ENCODE data around the gene ST7L. TPM values are rescaled to one million over a fixed set of nuclear protein-coding genes. Genes with fewer than 3 reads are reported as not detected.

The ST7L gene
- total RNA-seq, 1 experiment from 2014 or later = 18.0 TPM

GRCh38 chr1:112589766-112590165, 29.2 kb downstream of the ST7L start:
- no peak for DNase-seq (ENCODE audit: low spot score)
- CTCF ChIA-PET = interaction anchor here (1.8 kb wide), 1 partner anchor 85 kb away, joined by 3 read pairs; the partner anchor contains the start of gene MOV10
- Mint-ChIP-seq H3K4me1 (no peaks in the 10 kb centered on the region), H3K27ac (no peak overlapping the region), H3K36me3 (peaks cover 28% of the 10 kb centered on the region), H3K4me3 (no peak overlapping the region), H3K9me3 (peaks cover 18% of the 10 kb centered on the region), H3K27me3 (ENCODE audit: low read depth) (no peaks in the 10 kb centered on the region)
- no peak for ATAC-seq
- no peak for TF ChIP-seq RORB (CRISPR knock-in tag; IDR thresholded peaks at IDR 0.05)
- TF ChIP-seq CREM (CRISPR knock-in tag; IDR thresholded peaks at IDR 0.05) = no peak
- no peak for TF ChIP-seq MAX (CRISPR knock-in tag; IDR thresholded peaks at IDR 0.05)
- no peak for TF ChIP-seq ATF6 (CRISPR knock-in tag; IDR thresholded peaks at IDR 0.05)
- no peak for TF ChIP-seq MXD4 (CRISPR knock-in tag; IDR thresholded peaks at IDR 0.05; ENCODE audit: borderline replicate concordance)
- no peak for TF ChIP-seq IRF2 (CRISPR knock-in tag; IDR thresholded peaks at IDR 0.05; ENCODE audit: borderline replicate concordance, low read depth)
- no peak for TF ChIP-seq CBFB (CRISPR knock-in tag; IDR thresholded peaks at IDR 0.05; ENCODE audit: low read depth)
- no peak for TF ChIP-seq TEAD1 (CRISPR knock-in tag; IDR thresholded peaks at IDR 0.05)
- no peak for TF ChIP-seq USF2 (CRISPR knock-in tag; IDR thresholded peaks at IDR 0.05)
- no peak for TF ChIP-seq CDX4 (CRISPR knock-in tag; IDR thresholded peaks at IDR 0.05; ENCODE audit: borderline replicate concordance)
- no peak for TF ChIP-seq ZNF396 (CRISPR knock-in tag; IDR thresholded peaks at IDR 0.05; ENCODE audit: borderline replicate concordance)
- POLR2A ChIA-PET = no interaction called here

GRCh38 chr1:112583366-112583765, 35.6 kb downstream of the ST7L start:
- DNase-seq (ENCODE audit: low spot score) = no peak
- no peaks in the 10 kb centered on the region for H3K27me3 Mint-ChIP-seq (ENCODE audit: low read depth)
- H3K4me1 Mint-ChIP-seq = no peaks in the 10 kb centered on the region
- no peak for ATAC-seq
- H3K27ac Mint-ChIP-seq = no peak overlapping the region
- no peak overlapping the region for H3K4me3 Mint-ChIP-seq
- H3K9me3 Mint-ChIP-seq = peaks cover 4% of the 10 kb centered on the region
- POLR2A ChIA-PET = no interaction called here
- CTCF ChIA-PET = no interaction called here
- TF ChIP-seq ZNF219 (CRISPR knock-in tag; IDR thresholded peaks at IDR 0.05; ENCODE audit: borderline replicate concordance) (no peak), ZNF416 (CRISPR knock-in tag; IDR thresholded peaks at IDR 0.05) (no peak), ZNF423 (CRISPR knock-in tag; IDR thresholded peaks at IDR 0.05) (no peak), CBFB (CRISPR knock-in tag; IDR thresholded peaks at IDR 0.05; ENCODE audit: low read depth) (no peak), ELF4 (CRISPR knock-in tag; IDR thresholded peaks at IDR 0.05; ENCODE audit: low read depth) (no peak), MYBL2 (CRISPR knock-in tag; IDR thresholded peaks at IDR 0.05) (no peak), MXD4 (CRISPR knock-in tag; IDR thresholded peaks at IDR 0.05; ENCODE audit: borderline replicate concordance) (no peak)
- peaks cover 12% of the 10 kb centered on the region for H3K36me3 Mint-ChIP-seq

GRCh38 chr1:112581586-112582192, 37.3 kb downstream of the ST7L start:
- ATAC-seq (no peak), DNase-seq (ENCODE audit: low spot score) (no peak)
- Mint-ChIP-seq H3K27ac (no peak overlapping the region), H3K9me3 (no peaks in the 10 kb centered on the region), H3K4me1 (no peaks in the 10 kb centered on the region), H3K4me3 (no peak overlapping the region), H3K27me3 (ENCODE audit: low read depth) (no peaks in the 10 kb centered on the region), H3K36me3 (peaks cover 17% of the 10 kb centered on the region)
- ChIA-PET POLR2A (no interaction called here), CTCF (no interaction called here)
- TF ChIP-seq FOXK1 (CRISPR knock-in tag; IDR thresholded peaks at IDR 0.05) (no peak), GTF2I (CRISPR knock-in tag; conservative IDR thresholded peaks at IDR 0.05) (no peak), NFE2L1 (CRISPR knock-in tag; IDR thresholded peaks at IDR 0.05) (no peak), ZNF121 (CRISPR knock-in tag; IDR thresholded peaks at IDR 0.05) (no peak), MYBL2 (CRISPR knock-in tag; IDR thresholded peaks at IDR 0.05) (no peak), ARID4B (CRISPR knock-in tag; IDR thresholded peaks at IDR 0.05; ENCODE audit: borderline replicate concordance) (no peak), CTCF (IDR thresholded peaks at IDR 0.05) (no peak)

All from WTC11 (cell line).